WTC11 (cell line): ENCODE data around the gene SLC15A4.

Source experiments
- CTCF ChIP-seq: fragments of 200-600 bp; IDR thresholded peaks from 2 replicates; pipeline ENCODE4 v1.8.0; 2022; ENCODE audit warnings: antibody characterized with exemption
- E2F4 ChIP-seq: sonication (generic); formaldehyde crosslinking; IDR thresholded peaks from 2 replicates; pipeline ENCODE4 v1.8.1; 2022; ENCODE audit warnings: low read depth, mild to moderate bottlenecking, moderate library complexity, missing genetic modification reagents, borderline replicate concordance
- E2F5 ChIP-seq: sonication (generic); formaldehyde crosslinking; IDR thresholded peaks from 2 replicates; pipeline ENCODE4 v1.8.1; 2022; ENCODE audit warnings: mild to moderate bottlenecking, moderate library complexity, missing genetic modification reagents
- IRF2 ChIP-seq: sonication (generic); formaldehyde crosslinking; IDR thresholded peaks from 2 replicates; pipeline ENCODE4 v1.8.0; 2022; ENCODE audit warnings: low read depth, missing genetic modification reagents, borderline replicate concordance
- MAX ChIP-seq: sonication (generic); formaldehyde crosslinking; IDR thresholded peaks from 2 replicates; pipeline ENCODE4 v1.8.0; 2022; ENCODE audit warnings: mild to moderate bottlenecking, missing genetic modification reagents
- NR2C2 ChIP-seq: sonication (generic); formaldehyde crosslinking; IDR thresholded peaks from 2 replicates; pipeline ENCODE4 v1.8.0; 2022; ENCODE audit warnings: mild to moderate bottlenecking, missing genetic modification reagents
- SP1 ChIP-seq: sonication (generic); formaldehyde crosslinking; conservative IDR thresholded peaks from 2 replicates; pipeline ENCODE4 v1.8.1; 2022; ENCODE audit warnings: missing genetic modification reagents
- ZNF317 ChIP-seq: sonication (generic); formaldehyde crosslinking; IDR thresholded peaks from 2 replicates; pipeline ENCODE4 v1.8.1; 2023; ENCODE audit warnings: low read depth, mild to moderate bottlenecking, moderate library complexity, missing genetic modification reagents, borderline replicate concordance

- TF ChIP-seq IRF2, result no peak
- TF ChIP-seq CTCF, result no peak
- no peak for TF ChIP-seq NR2C2 (CRISPR knock-in tag)
- TF ChIP-seq MAX, result no peak
- TF ChIP-seq E2F5 (CRISPR knock-in tag), result no peak
- TF ChIP-seq E2F4 (CRISPR knock-in tag), result no peak
- no peak for TF ChIP-seq SP1 (CRISPR knock-in tag)
- TF ChIP-seq ZNF317 (CRISPR knock-in tag), result no peak
These were observed 25.0 kb downstream of the SLC15A4 start for GRCh38 chr12:128798571-128799341.
